DOHH2 (cell line): Measurements from ENCODE around the gene EPHA2.

Source experiments
- H3F3A ChIP-seq: fragments of 200-600 bp; sonication (generic), shearing (Covaris generic); 2 replicates; pipeline ENCODE4 v1.6.0; 2016; ENCODE audit warnings: antibody characterized with exemption, mild to moderate bottlenecking; ENCODE audit not compliant: control insufficient read depth, insufficient read depth
- H3K27ac ChIP-seq: fragments of 200-600 bp; sonication (generic); 2 replicates; pipeline ENCODE4 v1.5.1; 2014; ENCODE audit warnings: low read depth, mild to moderate bottlenecking, low read length, moderate library complexity
- H3K27me3 ChIP-seq: fragments of 200-600 bp; sonication (generic); 2 replicates; pipeline ENCODE4 v1.6.1; 2014; ENCODE audit warnings: mild to moderate bottlenecking, low read length, mixed read lengths; ENCODE audit not compliant: control insufficient read depth
- H3K36me3 ChIP-seq: fragments of 200-600 bp; sonication (generic); 2 replicates; pipeline ENCODE4 v1.6.1; 2014; ENCODE audit warnings: mild to moderate bottlenecking, low read length, moderate library complexity, mixed read lengths; ENCODE audit not compliant: control insufficient read depth
- H3K4me1 ChIP-seq: fragments of 200-600 bp; sonication (generic); 2 replicates; pipeline ENCODE4 v1.6.1; 2014; ENCODE audit warnings: mild to moderate bottlenecking, low read length, mixed read lengths; ENCODE audit not compliant: control insufficient read depth
- H3K4me2 ChIP-seq: fragments of 200-600 bp; sonication (generic); 2 replicates; pipeline ENCODE4 v1.6.0; 2014; ENCODE audit warnings: mild to moderate bottlenecking, low read length, moderate library complexity
- H3K4me3 ChIP-seq: fragments of 200-600 bp; sonication (generic); 2 replicates; pipeline ENCODE4 v1.5.1; 2014; ENCODE audit warnings: mild to moderate bottlenecking, low read length, mixed read lengths
- H3K79me2 ChIP-seq: fragments of 200-600 bp; sonication (generic); 2 replicates; pipeline ENCODE4 v1.6.1; 2014; ENCODE audit warnings: mild to moderate bottlenecking, low read length, mixed read lengths; ENCODE audit not compliant: control insufficient read depth
- H3K9me2 ChIP-seq: fragments of 200-600 bp; sonication (generic); replicated peaks from 2 replicates; pipeline ENCODE4 v1.6.1; 2014; ENCODE audit warnings: mild to moderate bottlenecking, low read length, mixed read lengths; ENCODE audit not compliant: control insufficient read depth
- H3K9me3 ChIP-seq: fragments of 200-600 bp; sonication (generic); 2 replicates; pipeline ENCODE4 v1.6.1; 2014; ENCODE audit warnings: antibody characterized with exemption, low read length, mixed read lengths; ENCODE audit not compliant: control insufficient read depth, insufficient read depth
- H4K20me1 ChIP-seq: fragments of 200-600 bp; sonication (generic); 2 replicates; pipeline ENCODE4 v1.6.0; 2014; ENCODE audit warnings: low read depth, mild to moderate bottlenecking, antibody characterized with exemption, low read length, moderate library complexity; ENCODE audit not compliant: control insufficient read depth, insufficient read depth
- EZH2phosphoT487 ChIP-seq: fragments of 200-600 bp; sonication (generic); IDR thresholded peaks from 2 replicates; pipeline ENCODE4 v1.6.1; 2017; ENCODE audit warnings: borderline replicate concordance, mild to moderate bottlenecking, antibody characterized with exemption, low read length, moderate library complexity, mixed read lengths
- TF ChIP-seq, protein P1 (sequence below): fragments of 200-600 bp; sonication (generic); IDR thresholded peaks from one replicate; pipeline ENCODE4 v1.5.1; 2014; ENCODE audit warnings: antibody characterized with exemption, mild to moderate bottlenecking, low read depth, low read length; ENCODE audit not compliant: poor library complexity, severe bottlenecking

Gene EPHA2

DNA sequence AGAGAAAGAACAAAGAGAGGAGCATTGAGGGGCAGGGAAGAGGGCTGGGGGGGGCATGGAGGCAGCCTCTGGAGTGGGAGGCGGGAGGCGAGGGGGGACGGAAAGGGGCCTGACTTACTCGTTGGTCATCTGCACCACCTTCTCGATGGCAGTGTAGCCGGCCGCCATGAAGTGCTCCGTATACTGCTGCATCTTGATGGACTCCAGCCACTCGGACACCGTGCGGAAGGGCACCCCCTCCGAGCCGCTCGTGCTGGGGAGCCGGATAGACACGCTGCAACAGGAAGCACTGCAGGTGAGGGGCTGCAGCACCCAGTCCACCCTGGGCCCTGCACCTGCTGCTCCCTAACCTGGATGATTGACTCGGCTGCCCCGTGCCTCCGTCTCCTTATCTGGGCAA lies 26.6 kb downstream of the EPHA2 start:
- Histone ChIP-seq H3K4me1 (no peaks in the 10 kb centered on the region), H3K36me3 (no peaks in the 10 kb centered on the region), H3K4me2 (no peak overlapping the region), H3K27me3 (no peaks in the 10 kb centered on the region), H3K9me2 (no peaks in the 10 kb centered on the region), H3K27ac (no peak overlapping the region), H3F3A (no peaks in the 10 kb centered on the region), H3K79me2 (no peaks in the 10 kb centered on the region), H3K9me3 (no peaks in the 10 kb centered on the region), H4K20me1 (no peaks in the 10 kb centered on the region), H3K4me3 (no peak overlapping the region)
- TF ChIP-seq, protein P1, sequence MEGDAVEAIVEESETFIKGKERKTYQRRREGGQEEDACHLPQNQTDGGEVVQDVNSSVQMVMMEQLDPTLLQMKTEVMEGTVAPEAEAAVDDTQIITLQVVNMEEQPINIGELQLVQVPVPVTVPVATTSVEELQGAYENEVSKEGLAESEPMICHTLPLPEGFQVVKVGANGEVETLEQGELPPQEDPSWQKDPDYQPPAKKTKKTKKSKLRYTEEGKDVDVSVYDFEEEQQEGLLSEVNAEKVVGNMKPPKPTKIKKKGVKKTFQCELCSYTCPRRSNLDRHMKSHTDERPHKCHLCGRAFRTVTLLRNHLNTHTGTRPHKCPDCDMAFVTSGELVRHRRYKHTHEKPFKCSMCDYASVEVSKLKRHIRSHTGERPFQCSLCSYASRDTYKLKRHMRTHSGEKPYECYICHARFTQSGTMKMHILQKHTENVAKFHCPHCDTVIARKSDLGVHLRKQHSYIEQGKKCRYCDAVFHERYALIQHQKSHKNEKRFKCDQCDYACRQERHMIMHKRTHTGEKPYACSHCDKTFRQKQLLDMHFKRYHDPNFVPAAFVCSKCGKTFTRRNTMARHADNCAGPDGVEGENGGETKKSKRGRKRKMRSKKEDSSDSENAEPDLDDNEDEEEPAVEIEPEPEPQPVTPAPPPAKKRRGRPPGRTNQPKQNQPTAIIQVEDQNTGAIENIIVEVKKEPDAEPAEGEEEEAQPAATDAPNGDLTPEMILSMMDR: no peak
- TF ChIP-seq EZH2phosphoT487: no peak

DNA sequence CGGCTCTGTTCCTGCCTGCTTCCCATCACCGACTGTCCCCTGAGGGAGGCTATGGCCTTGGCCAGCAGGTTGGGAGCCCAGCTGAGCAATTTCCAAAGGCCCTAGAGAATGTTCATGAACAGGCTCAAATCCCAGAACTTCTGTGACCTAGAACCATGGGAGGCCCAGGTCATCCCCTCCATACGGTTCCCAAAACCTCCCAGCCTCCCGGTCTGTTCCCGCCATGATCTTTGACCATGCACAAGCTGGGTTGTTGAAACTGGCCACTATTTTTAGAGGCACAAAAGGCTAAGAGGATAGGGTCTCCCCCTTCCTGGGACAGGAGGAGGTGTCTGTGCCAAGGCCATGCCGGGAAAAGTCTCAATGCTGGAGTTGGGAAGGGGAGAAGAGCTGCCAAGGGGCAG lies 27.5 kb downstream of the EPHA2 start:
- Histone ChIP-seq H3K4me1 (no peaks in the 10 kb centered on the region), H3K9me2 (no peaks in the 10 kb centered on the region), H3K79me2 (no peaks in the 10 kb centered on the region), H3K4me2 (no peak overlapping the region), H3F3A (no peaks in the 10 kb centered on the region), H3K36me3 (no peaks in the 10 kb centered on the region), H3K27me3 (no peaks in the 10 kb centered on the region), H4K20me1 (no peaks in the 10 kb centered on the region), H3K27ac (no peak overlapping the region), H3K9me3 (no peaks in the 10 kb centered on the region), H3K4me3 (no peak overlapping the region)
- TF ChIP-seq, protein P1: no peak
- TF ChIP-seq EZH2phosphoT487: no peak

DNA sequence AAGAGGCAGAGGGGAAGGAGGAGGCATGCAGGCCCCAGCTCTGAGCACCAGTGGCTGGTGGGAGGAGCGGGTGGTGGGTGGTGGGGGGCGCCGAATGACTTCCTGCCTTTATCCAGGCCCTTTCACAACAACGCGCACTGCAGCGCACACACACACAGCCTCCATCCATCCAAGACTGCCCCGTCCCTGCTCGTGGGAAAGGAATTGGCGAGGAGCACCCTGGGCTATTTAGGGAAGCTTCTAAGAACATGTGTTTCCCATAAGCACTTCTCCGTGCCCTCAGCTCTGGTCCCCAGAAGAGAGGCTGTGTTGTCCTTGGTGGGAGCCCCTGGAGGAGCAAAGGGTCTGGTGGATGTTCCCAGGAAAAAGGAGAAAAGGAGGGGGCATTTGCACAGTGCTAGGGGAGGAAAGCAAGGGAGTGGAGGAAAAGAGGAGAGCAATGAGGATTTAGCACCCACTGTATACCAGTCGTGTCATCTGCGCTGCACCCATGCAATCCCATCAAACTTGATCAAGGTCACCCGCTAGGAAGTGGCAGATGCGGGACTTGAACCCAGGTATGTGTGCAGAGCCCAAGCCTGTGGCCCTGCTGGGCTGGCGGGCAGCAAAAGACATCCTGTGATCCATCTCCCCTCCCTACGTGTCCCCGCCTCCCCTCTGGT lies 28.1 kb downstream of the EPHA2 start:
- Histone ChIP-seq H4K20me1 (no peaks in the 10 kb centered on the region), H3K9me2 (no peaks in the 10 kb centered on the region), H3F3A (no peaks in the 10 kb centered on the region), H3K9me3 (no peaks in the 10 kb centered on the region), H3K36me3 (no peaks in the 10 kb centered on the region), H3K4me1 (no peaks in the 10 kb centered on the region), H3K27ac (no peak overlapping the region), H3K27me3 (no peaks in the 10 kb centered on the region), H3K4me3 (no peak overlapping the region), H3K4me2 (no peak overlapping the region), H3K79me2 (no peaks in the 10 kb centered on the region)
- TF ChIP-seq, protein P1: no peak
- TF ChIP-seq EZH2phosphoT487: no peak
